H9 (cell line): ENCODE results near the gene ARID3A. TPM values are rescaled to one million over a fixed set of nuclear protein-coding genes. Genes with fewer than 3 reads are reported as not detected.

Experiments used
- DNase-seq: peaks from one replicate; pipeline ENCODE4 v3.0.0-alpha.2; 2017
- H2AFZ ChIP-seq: one replicate; pipeline ENCODE4 v1.6.1; 2013; ENCODE audit warnings: mild to moderate bottlenecking, low read length, control low read depth, moderate library complexity
- H2AK5ac ChIP-seq: 2 replicates; pipeline ENCODE4 v1.6.1; 2013; ENCODE audit warnings: low read length, control low read depth, mixed read lengths; ENCODE audit not compliant: insufficient read length
- H2BK120ac ChIP-seq: one replicate; pipeline ENCODE4 v1.6.1; 2013; ENCODE audit warnings: low read depth, mild to moderate bottlenecking, low read length, control low read depth, inconsistent platforms; ENCODE audit not compliant: poor library complexity, severe bottlenecking
- H2BK12ac ChIP-seq: 2 replicates; pipeline ENCODE4 v1.6.1; 2013; ENCODE audit warnings: low read length, control low read depth, mixed read lengths, low read depth; ENCODE audit not compliant: insufficient read length
- H2BK15ac ChIP-seq: 2 replicates; pipeline ENCODE4 v1.6.1; 2013; ENCODE audit warnings: low read depth, low read length, control low read depth
- H2BK20ac ChIP-seq: one replicate; pipeline ENCODE4 v1.6.1; 2013; ENCODE audit warnings: low read depth, mild to moderate bottlenecking, low read length, control low read depth, inconsistent platforms; ENCODE audit not compliant: poor library complexity, severe bottlenecking
- H2BK5ac ChIP-seq: 2 replicates; pipeline ENCODE4 v1.6.1; 2013; ENCODE audit warnings: low read length, control low read depth, mixed read lengths; ENCODE audit not compliant: insufficient read length
- H3K14ac ChIP-seq: 2 replicates; pipeline ENCODE4 v1.6.1; 2013; ENCODE audit warnings: low read length, control low read depth; ENCODE audit not compliant: insufficient read depth
- H3K18ac ChIP-seq: 2 replicates; pipeline ENCODE4 v1.6.1; 2013; ENCODE audit warnings: low read depth, mild to moderate bottlenecking, mixed read lengths, low read length, control low read depth; ENCODE audit not compliant: insufficient read length
- H3K23ac ChIP-seq: 2 replicates; pipeline ENCODE4 v1.6.1; 2013; ENCODE audit warnings: low read length, control low read depth, mixed read lengths, low read depth; ENCODE audit not compliant: insufficient read length
- H3K23me2 ChIP-seq: 2 replicates; pipeline ENCODE4 v1.6.1; 2013; ENCODE audit warnings: low read depth, mild to moderate bottlenecking, mixed read lengths, low read length, control low read depth; ENCODE audit not compliant: insufficient read length, poor library complexity, severe bottlenecking
- H3K27ac ChIP-seq: 2 replicates; pipeline ENCODE4 v1.5.1; 2013; ENCODE audit warnings: low read length, control low read depth, mixed read lengths, low read depth; ENCODE audit not compliant: insufficient read length
- H3K27me3 ChIP-seq: 2 replicates; pipeline ENCODE4 v1.6.1; 2013; ENCODE audit warnings: low read length, control low read depth, inconsistent platforms; ENCODE audit not compliant: insufficient read depth
- H3K4ac ChIP-seq: 2 replicates; pipeline ENCODE4 v1.6.1; 2013; ENCODE audit warnings: low read depth, mild to moderate bottlenecking, control low read depth, inconsistent platforms, low read length, moderate library complexity
- H3K4me1 ChIP-seq: 2 replicates; pipeline ENCODE4 v1.6.1; 2013; ENCODE audit warnings: low read length, control low read depth, inconsistent platforms; ENCODE audit not compliant: insufficient read depth
- H3K4me2 ChIP-seq: 2 replicates; pipeline ENCODE4 v1.6.1; 2013; ENCODE audit warnings: low read length, control low read depth, mixed read lengths; ENCODE audit not compliant: insufficient read length, insufficient read depth
- H3K56ac ChIP-seq: 2 replicates; pipeline ENCODE4 v1.6.1; 2013; ENCODE audit warnings: low read depth, mild to moderate bottlenecking, mixed read lengths, low read length, control low read depth; ENCODE audit not compliant: insufficient read length
- H3K79me1 ChIP-seq: 2 replicates; pipeline ENCODE4 v1.6.1; 2013; ENCODE audit warnings: low read depth, mild to moderate bottlenecking, moderate library complexity, low read length, control low read depth, inconsistent platforms; ENCODE audit not compliant: insufficient read depth, poor library complexity, severe bottlenecking
- H3K79me2 ChIP-seq: 2 replicates; pipeline ENCODE4 v1.6.1; 2013; ENCODE audit warnings: low read length, control low read depth, inconsistent platforms; ENCODE audit not compliant: insufficient read depth
- H3K9ac ChIP-seq: 2 replicates; pipeline ENCODE4 v1.6.1; 2013; ENCODE audit warnings: low read length, control low read depth, mixed read lengths; ENCODE audit not compliant: insufficient read length; ENCODE audit errors: extremely low read depth
- H3K9me3 ChIP-seq: one replicate; pipeline ENCODE4 v1.6.1; 2013; ENCODE audit warnings: low read depth, low read length, inconsistent platforms; ENCODE audit not compliant: control insufficient read depth
- H3T11ph ChIP-seq: one replicate; pipeline ENCODE4 v1.6.1; 2013; ENCODE audit warnings: mild to moderate bottlenecking, low read length, control low read depth, inconsistent platforms
- H4K20me1 ChIP-seq: one replicate; pipeline ENCODE4 v1.6.1; 2013; ENCODE audit not compliant: control insufficient read depth, insufficient read length, insufficient read depth
- H4K5ac ChIP-seq: 2 replicates; pipeline ENCODE4 v1.6.1; 2013; ENCODE audit warnings: low read depth, mild to moderate bottlenecking, mixed read lengths, low read length, control low read depth; ENCODE audit not compliant: insufficient read length
- H4K8ac ChIP-seq: replicated peaks from 2 replicates; pipeline ENCODE4 v1.6.1; 2013; ENCODE audit warnings: low read length, control low read depth, mixed read lengths, low read depth; ENCODE audit not compliant: insufficient read length
- H4K91ac ChIP-seq: 2 replicates; pipeline ENCODE4 v1.6.1; 2013; ENCODE audit warnings: low read depth, mild to moderate bottlenecking, moderate library complexity, mixed read lengths, low read length, control low read depth; ENCODE audit not compliant: insufficient read length
- H3K27ac Mint-ChIP-seq, 3 experiments: 2 replicates in 2 of 3; 3 replicates in 1 of 3; pipeline ENCODE4 v1.8.0; 2020 to 2021; ENCODE audit warnings: mixed read lengths in 3 of 3, mild to moderate bottlenecking in 1 of 3, moderate library complexity in 1 of 3
- H3K27me3 Mint-ChIP-seq: 2 replicates; pipeline ENCODE4 v1.8.0; 2021; ENCODE audit warnings: low read depth, mild to moderate bottlenecking, moderate library complexity, mixed read lengths
- H3K36me3 Mint-ChIP-seq, 3 experiments: 2 replicates in 2 of 3; 3 replicates in 1 of 3; pipeline ENCODE4 v1.8.0; 2020 to 2021; ENCODE audit warnings: low read depth in 3 of 3, mixed read lengths in 3 of 3; ENCODE audit not compliant: insufficient read depth in 1 of 3
- H3K4me1 Mint-ChIP-seq, 2 experiments: 2 replicates each; pipeline ENCODE4 v1.8.0; 2020; ENCODE audit warnings: mixed read lengths in 2 of 2
- H3K4me3 Mint-ChIP-seq, 2 experiments: 2 replicates in 1 of 2; 3 replicates in 1 of 2; pipeline ENCODE4 v1.8.0; 2020 to 2021; ENCODE audit warnings: mild to moderate bottlenecking in 2 of 2, mixed read lengths in 2 of 2, moderate library complexity in 1 of 2
- H3K9me3 Mint-ChIP-seq, 2 experiments: 2 replicates in 1 of 2; 3 replicates in 1 of 2; pipeline ENCODE4 v1.8.0; 2020; ENCODE audit warnings: mild to moderate bottlenecking in 2 of 2, mixed read lengths in 2 of 2, moderate library complexity in 1 of 2
- WGBS: extraction: QIAGEN DNeasy Blood & Tissue Kit; methylation state at CpG from one replicate; pipeline ENCODE4 v1.1.7; 2013; ENCODE audit warnings: missing lambda C conversion rate, low lambda C conversion rate, mixed read lengths; ENCODE audit not compliant: insufficient read length; ENCODE audit errors: extremely low coverage; 5-methylcytosine and 5-hydroxymethylcytosine counted together
- total RNA-seq: library from RNA; stranded (reverse); gene quantifications from 2 replicates; pipeline ENCODE4 v1.2.1, GENCODE V29; 2021
- TF ChIP-seq, protein P1 (sequence below): fragments of 200-600 bp; sonication (generic); conservative IDR thresholded peaks from 3 replicates; pipeline ENCODE4 v1.8.0; 2021; ENCODE audit warnings: antibody characterized with exemption, mild to moderate bottlenecking

The ARID3A gene
- total RNA-seq, 1 experiment from 2014 or later = 98.3 TPM

DNA sequence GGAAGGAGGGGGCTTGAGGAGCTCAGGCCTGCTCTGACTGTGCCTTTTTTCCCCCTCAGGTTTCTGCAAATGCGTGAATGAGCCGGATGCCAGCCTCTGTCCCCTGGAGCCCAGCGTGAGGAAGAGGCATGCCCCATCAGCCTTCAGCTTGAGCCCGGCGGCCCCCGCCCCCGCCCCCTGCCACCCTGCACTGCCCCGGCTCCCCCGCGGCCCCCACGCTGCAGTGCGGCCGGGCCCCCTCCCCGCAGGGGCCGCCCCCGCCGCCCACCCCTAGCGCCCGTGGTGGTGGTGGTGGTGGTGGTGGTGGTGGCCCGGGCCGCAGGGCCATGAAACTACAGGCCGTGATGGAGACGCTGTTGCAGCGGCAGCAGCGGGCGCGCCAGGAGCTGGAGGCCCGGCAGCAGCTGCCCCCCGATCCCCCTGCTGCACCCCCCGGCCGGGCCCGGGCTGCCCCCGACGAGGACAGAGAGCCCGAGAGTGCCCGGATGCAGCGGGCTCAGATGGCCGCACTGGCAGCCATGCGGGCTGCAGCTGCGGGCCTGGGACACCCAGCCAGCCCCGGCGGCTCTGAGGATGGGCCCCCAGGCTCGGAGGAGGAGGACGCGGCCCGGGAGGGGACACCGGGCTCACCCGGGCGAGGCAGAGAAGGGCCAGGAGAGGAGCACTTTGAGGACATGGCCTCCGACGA, 3.5 kb downstream of the ARID3A start:
- Histone ChIP-seq H3K14ac (no peak overlapping the region; the same call in 1 of the 2 replicates), H3K56ac (no peak overlapping the region), H3K4me1 (no peaks in the 10 kb centered on the region), H3K9me3 (no peaks in the 10 kb centered on the region), H3K23ac (no peak overlapping the region), H2BK5ac (no peak overlapping the region), H3K18ac (no peak overlapping the region), H2AFZ (no peak overlapping the region), H2BK12ac (no peak overlapping the region), H2BK20ac (no peak overlapping the region), H3K4me2 (no peak overlapping the region), H3K9ac (no peak overlapping the region), H3K4ac (no peak overlapping the region), H2AK5ac (no peak overlapping the region), H4K91ac (no peak overlapping the region), H4K20me1 (no peaks in the 10 kb centered on the region), H4K5ac (no peak overlapping the region), H3T11ph (no peak overlapping the region), H3K79me1 (peaks cover 2% of the 10 kb centered on the region), H3K23me2 (peaks cover 3% of the 10 kb centered on the region), H3K27ac (no peak overlapping the region), H2BK120ac (no peak overlapping the region), H3K27me3 (no peaks in the 10 kb centered on the region), H4K8ac (no peak overlapping the region), H3K79me2 (no peaks in the 10 kb centered on the region; the same call in 1 of the 2 replicates), H2BK15ac (no peak overlapping the region)
- H3K36me3 Mint-ChIP-seq = peaks cover 7 to 38% (median 23%) of the 10 kb centered on the region in 3 experiments
- no CpG with 5 or more reads among the region's 51 CpGs for WGBS
- peaks cover 8 to 18% of the 10 kb centered on the region in 2 experiments; a peak in 3 of 4 replicates for H3K4me1 Mint-ChIP-seq
- TF ChIP-seq, protein P1, sequence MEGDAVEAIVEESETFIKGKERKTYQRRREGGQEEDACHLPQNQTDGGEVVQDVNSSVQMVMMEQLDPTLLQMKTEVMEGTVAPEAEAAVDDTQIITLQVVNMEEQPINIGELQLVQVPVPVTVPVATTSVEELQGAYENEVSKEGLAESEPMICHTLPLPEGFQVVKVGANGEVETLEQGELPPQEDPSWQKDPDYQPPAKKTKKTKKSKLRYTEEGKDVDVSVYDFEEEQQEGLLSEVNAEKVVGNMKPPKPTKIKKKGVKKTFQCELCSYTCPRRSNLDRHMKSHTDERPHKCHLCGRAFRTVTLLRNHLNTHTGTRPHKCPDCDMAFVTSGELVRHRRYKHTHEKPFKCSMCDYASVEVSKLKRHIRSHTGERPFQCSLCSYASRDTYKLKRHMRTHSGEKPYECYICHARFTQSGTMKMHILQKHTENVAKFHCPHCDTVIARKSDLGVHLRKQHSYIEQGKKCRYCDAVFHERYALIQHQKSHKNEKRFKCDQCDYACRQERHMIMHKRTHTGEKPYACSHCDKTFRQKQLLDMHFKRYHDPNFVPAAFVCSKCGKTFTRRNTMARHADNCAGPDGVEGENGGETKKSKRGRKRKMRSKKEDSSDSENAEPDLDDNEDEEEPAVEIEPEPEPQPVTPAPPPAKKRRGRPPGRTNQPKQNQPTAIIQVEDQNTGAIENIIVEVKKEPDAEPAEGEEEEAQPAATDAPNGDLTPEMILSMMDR = no peak
- H3K27me3 Mint-ChIP-seq = peaks cover 2% of the 10 kb centered on the region; the same call in 1 of the 2 replicates
- no peaks in the 10 kb centered on the region for H3K9me3 Mint-ChIP-seq
- H3K4me3 Mint-ChIP-seq = no peak overlapping the region
- no peak overlapping the region for H3K27ac Mint-ChIP-seq
- no peak for DNase-seq
